ENCODE results near the gene ATP11B.
A peak's percentile ranks its signal among the peaks of the same experiment; 100 is the strongest.

Gene ATP11B

GRCh38 chr3:182792901-182793662 lies at the start of gene ATP11B:
Gene ATP11B, plus strand, starts transcription at chr3:182793504. Its CDS starts 256 bp downstream, at chr3:182793760.
- DNase-seq (ENCODE audit: insufficient read length, low spot score) (peak; percentile 78), FAIRE-seq (no peak)

DNA sequence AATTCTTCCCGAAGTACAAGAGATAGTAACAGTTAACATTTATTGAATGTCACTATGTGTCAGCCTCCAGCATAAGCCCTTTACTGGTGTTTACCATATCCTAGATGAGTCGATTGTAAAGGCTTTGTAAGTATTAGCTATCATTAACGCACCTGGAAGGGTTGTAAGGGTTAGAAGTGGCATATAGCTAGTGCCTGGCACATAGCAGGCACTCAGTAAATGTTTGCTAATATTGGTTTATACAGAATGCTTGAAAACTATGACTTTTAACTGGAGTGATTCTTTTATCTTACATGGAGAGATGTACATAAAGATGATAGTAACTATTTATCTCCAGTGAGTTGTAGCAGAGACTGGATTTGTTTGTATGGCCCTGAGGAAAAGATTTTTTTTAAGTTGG lies 46.3 kb upstream of the ATP11B start:
- DNase-seq (ENCODE audit: insufficient read length, low spot score) (no peak), FAIRE-seq (no peak)

DNA sequence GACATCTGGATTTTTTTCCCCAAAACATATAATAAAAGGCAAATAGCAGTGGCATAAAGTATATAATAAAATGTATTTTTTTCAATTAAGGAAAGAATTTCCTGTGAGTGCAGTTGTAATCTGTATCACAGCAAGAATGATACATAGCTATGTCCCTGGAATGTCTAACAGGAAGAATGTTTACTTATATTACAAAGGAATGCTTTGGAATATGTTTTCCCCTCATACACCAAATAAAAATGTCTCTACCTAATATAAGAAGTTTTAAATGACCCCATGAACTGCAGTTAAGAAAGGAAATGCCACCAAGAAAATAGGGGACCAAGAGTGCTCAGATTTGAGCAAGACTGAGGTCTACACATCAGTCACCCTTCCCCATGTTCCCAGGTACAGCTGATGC lies 38.0 kb upstream of the ATP11B start:
- DNase-seq (ENCODE audit: insufficient read length, low spot score) (peak; percentile 30), FAIRE-seq (no peak)

DNA sequence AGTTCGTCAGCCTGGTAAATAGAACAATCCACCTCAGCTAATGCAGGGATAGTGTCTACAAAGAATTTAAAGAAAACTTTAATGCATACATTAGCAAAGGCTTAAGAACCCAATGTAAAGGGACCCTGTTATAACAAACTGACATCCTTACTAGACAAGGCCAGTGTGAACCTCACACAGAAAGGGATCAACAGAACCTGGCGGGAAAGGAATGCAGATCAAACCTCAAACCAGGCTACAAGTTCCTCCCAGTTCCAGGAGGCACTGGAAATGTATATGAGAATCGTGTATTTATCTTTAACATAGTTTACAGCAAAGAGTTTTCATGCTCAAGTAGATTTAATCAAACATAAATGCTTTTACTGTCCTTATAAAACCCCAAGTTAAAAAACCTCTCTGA lies 37.6 kb upstream of the ATP11B start:
- FAIRE-seq (no peak), DNase-seq (ENCODE audit: insufficient read length, low spot score) (no peak)

GRCh38 chr3:182760576-182761164 lies 32.6 kb upstream of the ATP11B start:
- FAIRE-seq = peak; percentile 38

GRCh38 chr3:182763896-182764295 lies 29.4 kb upstream of the ATP11B start:
- no peak for FAIRE-seq
- no peak for DNase-seq (ENCODE audit: insufficient read length, low spot score)

More at GRCh38 chr3:182760576-182761164, 32.6 kb upstream of the ATP11B start:
- DNase-seq (ENCODE audit: insufficient read length, low spot score) = no peak

DNA sequence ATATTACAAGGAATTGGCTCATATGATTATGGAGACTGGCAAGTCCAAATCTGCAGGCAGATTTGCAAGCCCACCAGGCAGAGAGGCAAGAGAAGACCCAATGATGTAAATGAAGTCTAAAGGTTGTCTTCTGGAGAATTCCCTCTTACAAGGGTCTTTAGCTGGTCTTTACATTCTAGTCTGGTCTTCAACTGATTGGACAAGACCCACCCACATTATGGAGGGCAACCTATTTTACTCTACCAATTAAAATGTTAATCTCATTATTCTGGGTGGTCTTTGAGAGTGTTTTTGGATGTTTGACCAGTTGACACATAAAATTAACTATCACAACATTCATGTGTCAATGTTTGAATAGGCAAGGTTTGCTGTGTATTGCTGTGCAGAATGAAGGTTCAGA lies 28.0 kb upstream of the ATP11B start:
- DNase-seq (ENCODE audit: insufficient read length, low spot score) = no peak
- no peak for FAIRE-seq

DNA sequence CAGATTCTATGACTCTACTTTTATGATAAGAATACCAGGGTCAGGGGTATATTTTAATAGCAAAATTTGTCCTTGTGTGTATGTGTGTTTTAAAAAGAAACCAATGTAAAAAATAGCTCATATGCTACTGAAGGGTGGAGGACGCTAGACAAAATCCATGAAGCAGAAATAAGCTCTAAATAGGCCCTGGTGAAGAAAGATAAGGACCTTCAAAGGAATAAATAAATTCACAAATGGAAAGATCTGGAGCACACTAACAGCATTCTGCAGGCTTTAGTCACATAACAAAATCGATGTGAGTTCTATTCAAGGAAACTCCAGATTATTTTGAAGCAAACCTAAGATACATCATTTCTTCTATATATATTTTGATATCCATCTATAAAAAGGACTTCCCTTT lies 27.2 kb upstream of the ATP11B start:
- FAIRE-seq (no peak), DNase-seq (ENCODE audit: insufficient read length, low spot score) (no peak)

DNA sequence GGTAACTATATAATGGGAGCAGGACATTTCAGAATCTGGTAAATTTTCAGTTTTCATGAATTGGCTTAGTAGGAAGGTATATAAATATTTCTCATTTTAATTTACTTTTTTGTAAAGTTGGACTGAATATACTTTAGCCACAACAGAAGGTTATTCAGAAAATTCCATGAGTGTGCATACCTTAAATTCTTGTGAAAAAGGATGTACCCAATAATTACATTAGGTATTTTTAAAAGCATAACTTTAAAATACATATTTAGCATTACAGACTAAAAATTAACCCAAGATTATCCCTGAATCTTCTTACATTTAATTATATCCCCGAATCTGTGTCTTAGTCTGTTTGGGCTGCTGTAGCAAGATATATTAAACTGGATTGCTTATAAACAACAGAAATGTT lies 24.9 kb upstream of the ATP11B start:
- FAIRE-seq (no peak), DNase-seq (ENCODE audit: insufficient read length, low spot score) (no peak)

DNA sequence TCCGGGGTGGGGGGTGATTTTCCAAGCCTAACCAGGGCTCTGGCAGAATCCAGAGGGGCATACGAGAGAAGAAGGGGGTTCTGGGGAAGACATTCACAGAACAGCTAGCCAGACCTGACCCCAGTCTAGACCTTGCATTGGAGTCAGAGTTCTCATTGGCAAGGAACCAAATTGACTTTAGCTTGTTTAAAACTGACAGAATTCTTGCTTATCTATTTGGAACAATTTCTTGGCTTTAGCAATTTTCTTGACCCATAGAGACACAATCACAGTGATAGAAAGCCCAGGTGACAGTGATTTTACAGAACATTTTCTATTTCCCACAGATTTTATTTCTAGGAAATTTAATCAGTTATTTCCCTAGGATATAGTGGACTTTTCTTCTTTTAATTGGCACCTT lies 23.6 kb upstream of the ATP11B start:
- no peak for FAIRE-seq

DNA sequence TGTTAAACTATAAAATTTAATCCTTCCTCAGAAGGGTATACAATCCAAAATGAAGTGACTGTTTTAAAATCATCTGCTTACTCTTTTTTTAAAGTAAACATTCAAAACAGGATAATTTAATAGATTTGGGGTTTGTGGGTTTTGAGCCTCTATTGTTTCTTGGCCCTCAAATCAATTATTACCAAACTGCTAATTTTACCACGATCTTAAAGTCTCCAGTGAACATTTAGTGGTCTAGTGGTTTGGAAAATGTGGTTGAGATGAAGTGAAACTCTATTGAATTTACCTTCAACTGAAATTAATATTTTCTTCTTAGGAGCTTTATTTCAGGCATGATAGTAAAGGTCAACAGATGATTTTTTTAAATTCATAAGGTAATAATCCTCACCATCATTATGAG lies 11.2 kb upstream of the ATP11B start:
- no peak for FAIRE-seq
- DNase-seq (ENCODE audit: insufficient read length, low spot score) = no peak

More for the DNA sequence above, 23.6 kb upstream of the ATP11B start:
- DNase-seq (ENCODE audit: insufficient read length, low spot score) = no peak

- FAIRE-seq (no peak), DNase-seq (ENCODE audit: insufficient read length, low spot score) (no peak)
These were observed 10.2 kb upstream of the ATP11B start for GRCh38 chr3:182783106-182783505.

- FAIRE-seq (peak; percentile 33), DNase-seq (ENCODE audit: insufficient read length, low spot score) (no peak)
These were observed 8.8 kb upstream of the ATP11B start for GRCh38 chr3:182784542-182784941.

DNA sequence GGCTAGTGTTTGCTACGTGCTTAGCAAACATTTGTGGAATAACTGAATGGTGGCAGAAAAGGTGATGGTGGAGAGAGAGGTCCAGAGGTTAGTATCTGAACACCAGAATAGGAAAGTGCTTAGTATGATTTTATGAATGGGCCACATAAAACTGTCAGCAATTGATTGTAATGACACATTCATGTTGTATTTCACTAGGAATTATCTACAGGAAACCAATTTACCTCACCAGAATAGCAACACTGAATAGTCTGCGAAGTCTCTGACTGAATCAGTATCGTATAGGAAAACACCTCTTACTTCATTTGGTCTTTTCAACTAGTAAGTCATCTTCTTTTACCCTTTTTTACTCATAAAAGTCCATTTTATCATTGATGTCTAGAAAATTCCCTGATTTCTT lies 8.2 kb upstream of the ATP11B start:
- DNase-seq (ENCODE audit: insufficient read length, low spot score) (no peak), FAIRE-seq (no peak)

GRCh38 chr3:182785756-182786155 lies 7.5 kb upstream of the ATP11B start:
- no peak for DNase-seq (ENCODE audit: insufficient read length, low spot score)
- no peak for FAIRE-seq

- FAIRE-seq (no peak), DNase-seq (ENCODE audit: insufficient read length, low spot score) (no peak)
These were observed 6.6 kb upstream of the ATP11B start for GRCh38 chr3:182786564-182787196.

DNA sequence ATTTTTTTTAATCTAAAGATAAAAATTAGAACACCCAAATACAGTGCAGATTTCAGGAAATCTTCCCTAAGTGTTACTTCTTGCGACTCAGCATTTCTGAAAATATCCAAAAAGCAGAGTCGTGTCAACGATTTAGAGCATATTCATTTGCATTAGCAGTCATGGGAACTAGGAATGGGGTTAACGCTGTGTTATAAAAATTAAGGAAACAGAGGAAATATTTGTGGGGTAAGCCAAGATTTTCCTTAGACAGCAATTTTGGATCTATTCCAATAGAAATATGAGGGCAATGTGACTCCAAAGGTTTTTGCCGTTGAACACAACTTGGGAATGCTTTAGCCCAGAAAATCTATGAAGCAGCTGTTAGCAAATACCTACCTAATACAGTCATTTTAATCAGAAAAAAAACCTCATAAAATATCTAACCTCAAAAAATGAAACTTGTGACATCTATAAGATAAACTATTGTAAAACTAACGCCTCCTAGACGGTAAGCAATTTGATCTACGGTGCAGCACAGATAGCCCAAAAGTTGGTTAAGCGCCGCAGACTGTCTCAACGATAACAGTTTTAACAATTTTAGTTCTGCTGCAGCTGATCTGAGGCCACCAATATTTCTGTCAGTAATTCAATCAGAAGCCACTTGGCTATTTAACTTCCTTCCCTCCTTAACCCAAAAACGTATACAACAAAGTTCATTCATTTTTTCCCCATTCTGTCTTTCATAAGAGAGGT lies 5.8 kb upstream of the ATP11B start:
- no peak for FAIRE-seq
- DNase-seq (ENCODE audit: insufficient read length, low spot score) = no peak

GRCh38 chr3:182789371-182789770 lies 3.9 kb upstream of the ATP11B start:
- DNase-seq (ENCODE audit: insufficient read length, low spot score) = no peak

GRCh38 chr3:182790612-182791011 lies 2.7 kb upstream of the ATP11B start:
- no peak for FAIRE-seq
- no peak for DNase-seq (ENCODE audit: insufficient read length, low spot score)

More at GRCh38 chr3:182789371-182789770, 3.9 kb upstream of the ATP11B start:
- FAIRE-seq = no peak

DNA sequence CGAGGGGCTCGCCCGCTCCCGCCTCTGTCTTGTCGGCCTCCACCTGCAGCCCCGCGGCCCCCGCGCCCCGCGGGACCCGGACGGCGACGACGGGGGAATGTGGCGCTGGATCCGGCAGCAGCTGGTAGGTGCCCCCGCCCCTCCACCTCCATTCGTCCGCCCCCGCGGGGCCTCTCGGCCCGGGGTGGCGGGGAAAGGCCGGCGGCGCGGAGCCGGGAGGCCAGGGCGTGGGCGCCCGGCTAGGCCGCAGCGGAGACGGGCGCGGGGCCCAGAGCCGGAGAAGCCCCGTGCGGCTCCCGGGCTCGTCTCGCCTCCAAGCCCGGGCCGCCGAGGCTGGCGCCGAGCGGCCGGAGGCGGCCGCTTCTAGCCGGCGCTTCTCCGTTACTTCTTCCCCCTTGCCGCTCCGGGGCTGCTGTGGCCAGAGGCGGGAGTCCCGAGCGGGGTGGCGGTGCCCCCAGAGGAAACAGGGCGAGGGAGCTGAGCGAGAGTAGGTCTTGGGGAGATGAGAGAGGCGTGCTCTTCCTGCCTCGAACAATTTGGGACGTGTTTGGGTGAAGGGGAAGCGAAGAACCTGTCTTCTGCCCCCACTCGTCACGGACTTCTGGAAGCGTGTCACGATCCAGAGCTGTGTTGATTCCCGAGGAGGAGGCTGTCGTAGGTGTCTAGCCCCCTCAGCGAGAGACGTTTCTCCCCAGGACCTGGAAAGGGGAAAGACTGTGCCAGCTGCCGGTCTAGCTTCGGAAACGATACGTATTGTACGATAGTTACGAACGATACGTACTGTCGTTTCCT lies 555 bp downstream of the ATP11B start:
- no peak for FAIRE-seq
- peak; percentile 33 for DNase-seq (ENCODE audit: insufficient read length, low spot score)

All from HTR-8/SVneo (cell line).